Measurements from ENCODE around the gene SMCR8. TPM values are rescaled to one million over a fixed set of nuclear protein-coding genes. Genes with fewer than 3 reads are reported as not detected.

The SMCR8 gene
- total RNA-seq, 3 donors from 2014 or later (not counting 1 experiment from before 2014, with no cell fraction given): 33.5 to 48.5 (median 39.2) TPM

DNA sequence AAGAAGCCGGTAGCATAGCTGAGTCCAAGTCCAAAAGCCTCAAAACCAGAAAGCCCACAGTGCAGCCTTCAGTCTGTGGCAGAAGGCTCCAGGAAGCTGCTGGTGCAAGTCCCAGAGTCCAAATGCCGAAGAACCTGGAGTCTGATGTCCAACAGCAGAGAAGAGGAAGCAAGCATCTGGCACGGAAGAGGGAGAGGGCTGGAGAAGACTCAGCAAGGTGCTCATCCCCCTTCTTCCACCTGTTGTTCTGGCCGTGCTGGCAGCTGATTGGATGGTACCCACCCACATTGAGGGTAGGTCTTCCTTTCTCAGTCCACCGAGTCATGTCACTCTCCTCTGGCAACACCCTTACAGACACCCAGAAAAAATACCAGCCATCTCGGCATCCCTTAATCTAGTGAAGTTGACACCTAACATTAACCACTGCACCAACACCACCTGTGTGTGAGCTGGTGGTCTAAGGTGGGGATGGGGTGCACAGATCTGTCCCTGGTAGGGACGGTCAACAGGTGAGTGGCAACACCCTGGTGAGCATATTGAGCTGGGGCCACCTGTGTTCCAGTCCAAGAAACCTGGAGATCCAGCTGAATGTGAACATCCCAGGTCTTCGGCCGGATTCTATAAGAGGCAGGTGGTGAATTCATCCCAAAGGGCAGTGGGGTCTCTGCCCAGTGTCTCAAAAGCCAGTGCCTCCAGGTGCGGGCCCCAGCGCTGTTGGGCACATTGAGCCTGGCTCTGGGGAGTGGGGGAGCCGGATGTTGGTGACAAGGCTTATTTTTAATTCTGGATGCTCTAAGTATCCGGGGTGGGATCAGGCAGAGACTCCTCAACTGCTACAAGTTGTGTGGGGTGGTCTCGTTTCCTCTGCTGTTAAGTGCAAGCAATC lies 44.8 kb upstream of the SMCR8 start:
- Mint-ChIP-seq H3K9me3 (no peaks in the 10 kb centered on the region), H3K36me3 (no peaks in the 10 kb centered on the region), H3K4me1 (no peaks in the 10 kb centered on the region), H3K27ac (no peak overlapping the region), H3K27me3 (ENCODE audit: low read depth in 2 of 2) (no peaks in the 10 kb centered on the region), H3K4me3 (no peak overlapping the region)
- Histone ChIP-seq H3K27ac (ENCODE audit: low read length) (no peak overlapping the region), H3K4me3 (ENCODE audit: low read length) (no peak overlapping the region), H3K4me1 (ENCODE audit: control insufficient read depth, insufficient read depth, low read length) (peaks cover 20% of the 10 kb centered on the region), H3K27me3 (ENCODE audit: control insufficient read depth, insufficient read depth, low read length) (no peaks in the 10 kb centered on the region), H3K36me3 (ENCODE audit: control insufficient read depth, insufficient read depth, low read length) (peaks cover 7% of the 10 kb centered on the region), H3K9me3 (ENCODE audit: control insufficient read depth, insufficient read depth, low read length) (no peaks in the 10 kb centered on the region)
- DNase-seq (no peak), ATAC-seq (no peak)
- WGBS (ENCODE audit: insufficient coverage): 92% methylated on average over 13 of the region's 14 CpGs
- intact Hi-C loops (cut with micrococcal nuclease): no loop called here
- TF ChIP-seq, protein P1, sequence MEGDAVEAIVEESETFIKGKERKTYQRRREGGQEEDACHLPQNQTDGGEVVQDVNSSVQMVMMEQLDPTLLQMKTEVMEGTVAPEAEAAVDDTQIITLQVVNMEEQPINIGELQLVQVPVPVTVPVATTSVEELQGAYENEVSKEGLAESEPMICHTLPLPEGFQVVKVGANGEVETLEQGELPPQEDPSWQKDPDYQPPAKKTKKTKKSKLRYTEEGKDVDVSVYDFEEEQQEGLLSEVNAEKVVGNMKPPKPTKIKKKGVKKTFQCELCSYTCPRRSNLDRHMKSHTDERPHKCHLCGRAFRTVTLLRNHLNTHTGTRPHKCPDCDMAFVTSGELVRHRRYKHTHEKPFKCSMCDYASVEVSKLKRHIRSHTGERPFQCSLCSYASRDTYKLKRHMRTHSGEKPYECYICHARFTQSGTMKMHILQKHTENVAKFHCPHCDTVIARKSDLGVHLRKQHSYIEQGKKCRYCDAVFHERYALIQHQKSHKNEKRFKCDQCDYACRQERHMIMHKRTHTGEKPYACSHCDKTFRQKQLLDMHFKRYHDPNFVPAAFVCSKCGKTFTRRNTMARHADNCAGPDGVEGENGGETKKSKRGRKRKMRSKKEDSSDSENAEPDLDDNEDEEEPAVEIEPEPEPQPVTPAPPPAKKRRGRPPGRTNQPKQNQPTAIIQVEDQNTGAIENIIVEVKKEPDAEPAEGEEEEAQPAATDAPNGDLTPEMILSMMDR (IDR thresholded peaks at IDR 0.05): no peak

DNA sequence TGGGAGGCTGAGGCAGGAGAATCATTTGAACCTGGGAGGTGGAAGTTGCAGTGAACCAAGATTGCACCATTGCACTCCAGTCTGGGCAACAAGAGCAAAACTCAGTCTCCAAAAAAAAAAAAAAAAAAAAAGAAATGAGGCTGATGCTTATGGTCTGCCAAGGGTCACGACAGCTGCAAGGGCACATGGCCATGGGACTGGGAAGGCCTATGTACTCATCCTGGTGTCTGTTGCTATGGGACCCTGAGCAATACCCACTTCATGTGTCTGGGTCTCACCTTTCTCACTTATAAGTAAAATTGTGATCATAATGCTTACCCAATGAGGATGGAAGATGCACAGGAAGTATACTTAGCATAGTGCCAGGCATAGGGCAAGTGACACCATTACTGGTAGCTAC lies 38.0 kb upstream of the SMCR8 start:
- no peak overlapping the region for H3K27ac ChIP-seq (ENCODE audit: low read length)
- no peak overlapping the region for H3K4me3 Mint-ChIP-seq
- no peaks in the 10 kb centered on the region for H3K27me3 ChIP-seq (ENCODE audit: control insufficient read depth, insufficient read depth, low read length)
- ATAC-seq: no peak
- intact Hi-C loops (cut with micrococcal nuclease): no loop called here
- no peaks in the 10 kb centered on the region for H3K4me1 Mint-ChIP-seq
- no peak overlapping the region for H3K27ac Mint-ChIP-seq
- no peak overlapping the region for H3K4me3 ChIP-seq (ENCODE audit: low read length)
- TF ChIP-seq, protein P1 (IDR thresholded peaks at IDR 0.05): no peak
- peaks cover 54% of the 10 kb centered on the region for H3K36me3 ChIP-seq (ENCODE audit: control insufficient read depth, insufficient read depth, low read length)
- WGBS (ENCODE audit: insufficient coverage): 100% methylated on average over 1 of the region's 1 CpG
- H3K36me3 Mint-ChIP-seq: no peaks in the 10 kb centered on the region
- no peaks in the 10 kb centered on the region for H3K9me3 ChIP-seq (ENCODE audit: control insufficient read depth, insufficient read depth, low read length)
- H3K9me3 Mint-ChIP-seq: no peaks in the 10 kb centered on the region
- no peaks in the 10 kb centered on the region for H3K27me3 Mint-ChIP-seq (ENCODE audit: low read depth in 2 of 2)
- DNase-seq: no peak
- no peaks in the 10 kb centered on the region for H3K4me1 ChIP-seq (ENCODE audit: control insufficient read depth, insufficient read depth, low read length)

DNA sequence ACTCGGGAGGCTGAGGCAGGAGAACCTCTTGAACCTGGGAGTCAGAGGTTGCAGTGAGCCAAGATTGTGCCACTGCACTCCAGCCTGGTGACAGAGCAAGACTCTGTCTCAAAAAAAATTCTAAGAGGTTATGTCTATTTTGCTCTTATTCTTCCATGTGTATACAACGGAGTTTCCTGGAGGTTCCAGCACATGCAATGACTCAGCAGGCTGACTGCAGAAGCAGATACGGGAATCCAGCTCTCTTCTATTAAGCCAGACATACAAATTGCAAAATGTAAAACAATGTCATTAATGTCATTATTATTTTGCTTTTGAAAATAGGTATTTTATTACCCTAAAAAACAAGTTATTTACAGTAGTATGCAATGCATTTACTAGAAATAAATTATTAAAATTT lies 36.2 kb upstream of the SMCR8 start:
- H3K4me3 ChIP-seq (ENCODE audit: low read length): no peak overlapping the region
- Mint-ChIP-seq H3K27ac (no peak overlapping the region), H3K27me3 (ENCODE audit: low read depth in 2 of 2) (no peaks in the 10 kb centered on the region), H3K4me1 (no peaks in the 10 kb centered on the region), H3K36me3 (no peaks in the 10 kb centered on the region), H3K9me3 (no peaks in the 10 kb centered on the region), H3K4me3 (no peak overlapping the region)
- no peak for DNase-seq
- H3K9me3 ChIP-seq (ENCODE audit: control insufficient read depth, insufficient read depth, low read length): no peaks in the 10 kb centered on the region
- intact Hi-C loops (cut with micrococcal nuclease): no loop called here
- WGBS (ENCODE audit: insufficient coverage): 92% methylated on average over 3 of the region's 3 CpGs
- no peaks in the 10 kb centered on the region for H3K4me1 ChIP-seq (ENCODE audit: control insufficient read depth, insufficient read depth, low read length)
- ATAC-seq: no peak
- TF ChIP-seq, protein P1 (IDR thresholded peaks at IDR 0.05): no peak
- peaks cover 66% of the 10 kb centered on the region for H3K36me3 ChIP-seq (ENCODE audit: control insufficient read depth, insufficient read depth, low read length)
- no peaks in the 10 kb centered on the region for H3K27me3 ChIP-seq (ENCODE audit: control insufficient read depth, insufficient read depth, low read length)
- H3K27ac ChIP-seq (ENCODE audit: low read length): no peak overlapping the region
